HG02588 (cell line): ENCODE measurements around the gene HRH3.

Experiments
- ATAC-seq: cut with Tn5 transposase; IDR thresholded peaks from one replicate; pipeline ENCODE4 v1.9.1; 2021; ENCODE audit warnings: mild to moderate bottlenecking, moderate library complexity; ENCODE audit not compliant: unreplicated experiment

The HRH3 gene

GRCh38 chr20:62216636-62217566, 3.2 kb downstream of the HRH3 start:
- ATAC-seq, result no peak

GRCh38 chr20:62215991-62216635, 4.0 kb downstream of the HRH3 start:
- no peak for ATAC-seq

GRCh38 chr20:62215020-62215990, 4.8 kb downstream of the HRH3 start:
- no peak for ATAC-seq

GRCh38 chr20:62214067-62214466, 6.0 kb downstream of the HRH3 start:
- ATAC-seq, result no peak

- no peak for ATAC-seq
Observed at GRCh38 chr20:62212299-62212698, 7.8 kb downstream of the HRH3 start.

GRCh38 chr20:62211769-62212288, 8.2 kb downstream of the HRH3 start:
- ATAC-seq, result no peak

- ATAC-seq, result no peak
Observed at GRCh38 chr20:62211216-62211615, 8.9 kb downstream of the HRH3 start.

GRCh38 chr20:62210496-62210855, 9.6 kb downstream of the HRH3 start:
- no peak for ATAC-seq

- no peak for ATAC-seq
Observed at GRCh38 chr20:62209850-62210495, 10.1 kb downstream of the HRH3 start.

- no peak for ATAC-seq
Observed at GRCh38 chr20:62208795-62209755, 11.0 kb downstream of the HRH3 start.

- ATAC-seq, result no peak
Observed at GRCh38 chr20:62208061-62208794, 11.8 kb downstream of the HRH3 start.

GRCh38 chr20:62206388-62206775, 13.7 kb downstream of the HRH3 start:
- no peak for ATAC-seq

GRCh38 chr20:62205618-62206387, 14.3 kb downstream of the HRH3 start:
- ATAC-seq, result no peak

- no peak for ATAC-seq
Observed at GRCh38 chr20:62203378-62204030, 16.6 kb downstream of the HRH3 start.

GRCh38 chr20:62202676-62203377, 17.3 kb downstream of the HRH3 start:
- ATAC-seq, result no peak

GRCh38 chr20:62202083-62202395, 18.0 kb downstream of the HRH3 start:
- ATAC-seq, result no peak
